Osteocyte (in vitro differentiated cells): ENCODE results near the gene NCAM1. TPM values are rescaled to one million over a fixed set of nuclear protein-coding genes. Genes with fewer than 3 reads are reported as not detected.

Source experiments
- DNase-seq: peaks from one replicate; pipeline ENCODE4 v3.0.0; 2021; ENCODE audit warnings: mixed read lengths; ENCODE audit not compliant: unreplicated experiment; ENCODE audit errors: extremely low spot score
- H3K27ac Mint-ChIP-seq: one replicate; pipeline ENCODE4 v1.8.0; 2021; ENCODE audit warnings: mild to moderate bottlenecking, mixed read lengths; ENCODE audit not compliant: unreplicated experiment
- H3K27me3 Mint-ChIP-seq: one replicate; pipeline ENCODE4 v1.8.0; 2021; ENCODE audit warnings: mixed read lengths; ENCODE audit not compliant: unreplicated experiment
- H3K36me3 Mint-ChIP-seq: one replicate; pipeline ENCODE4 v1.8.0; 2021; ENCODE audit warnings: mixed read lengths; ENCODE audit not compliant: unreplicated experiment
- H3K4me1 Mint-ChIP-seq: one replicate; pipeline ENCODE4 v1.8.0; 2021; ENCODE audit warnings: mixed read lengths; ENCODE audit not compliant: unreplicated experiment
- H3K4me3 Mint-ChIP-seq: one replicate; pipeline ENCODE4 v1.8.0; 2021; ENCODE audit warnings: mild to moderate bottlenecking, moderate library complexity, mixed read lengths; ENCODE audit not compliant: unreplicated experiment
- H3K9me3 Mint-ChIP-seq: one replicate; pipeline ENCODE4 v1.8.0; 2021; ENCODE audit warnings: mixed read lengths; ENCODE audit not compliant: unreplicated experiment
- CTCF ChIP-seq: fragments of 200-600 bp; sonication (generic); IDR thresholded peaks from 2 replicates; pipeline ENCODE4 v1.5.0; 2021; ENCODE audit warnings: antibody characterized with exemption, mild to moderate bottlenecking, moderate library complexity
- total RNA-seq: library from RNA; stranded (reverse); gene quantifications from 2 replicates; pipeline ENCODE4 v1.2.1, GENCODE V29; 2021

NCAM1 gene
- total RNA-seq, 1 donor from 2014 or later, result 2.2 TPM

GRCh38 chr11:113192121-113192925 lies 231.1 kb downstream of the NCAM1 start:
- no peak overlapping the region for H3K27ac Mint-ChIP-seq
- H3K4me1 Mint-ChIP-seq, result peaks cover 11% of the 10 kb centered on the region
- H3K27me3 Mint-ChIP-seq, result no peaks in the 10 kb centered on the region
- no peaks in the 10 kb centered on the region for H3K9me3 Mint-ChIP-seq
- H3K36me3 Mint-ChIP-seq, result no peaks in the 10 kb centered on the region
- H3K4me3 Mint-ChIP-seq, result no peak overlapping the region
- DNase-seq, result no peak
- no peak for TF ChIP-seq CTCF

GRCh38 chr11:113193016-113193415 lies 231.8 kb downstream of the NCAM1 start:
- Mint-ChIP-seq H3K27me3 (no peaks in the 10 kb centered on the region), H3K4me1 (peaks cover 11% of the 10 kb centered on the region), H3K4me3 (no peak overlapping the region), H3K27ac (no peak overlapping the region), H3K36me3 (no peaks in the 10 kb centered on the region), H3K9me3 (no peaks in the 10 kb centered on the region)
- TF ChIP-seq CTCF, result no peak
- no peak for DNase-seq

- no peaks in the 10 kb centered on the region for H3K27me3 Mint-ChIP-seq
- peaks cover 11% of the 10 kb centered on the region for H3K4me1 Mint-ChIP-seq
- no peaks in the 10 kb centered on the region for H3K9me3 Mint-ChIP-seq
- H3K36me3 Mint-ChIP-seq, result no peaks in the 10 kb centered on the region
- H3K27ac Mint-ChIP-seq, result no peak overlapping the region
- no peak overlapping the region for H3K4me3 Mint-ChIP-seq
- no peak for DNase-seq
- no peak for TF ChIP-seq CTCF
Measured at GRCh38 chr11:113193946-113194345, 232.7 kb downstream of the NCAM1 start.

- Mint-ChIP-seq H3K27me3 (no peaks in the 10 kb centered on the region), H3K9me3 (no peaks in the 10 kb centered on the region), H3K27ac (no peak overlapping the region), H3K4me1 (no peaks in the 10 kb centered on the region), H3K4me3 (no peak overlapping the region), H3K36me3 (no peaks in the 10 kb centered on the region)
- no peak for TF ChIP-seq CTCF
- DNase-seq, result no peak
Measured at GRCh38 chr11:113195728-113196127, 234.5 kb downstream of the NCAM1 start.

- Mint-ChIP-seq H3K4me3 (no peak overlapping the region), H3K9me3 (no peaks in the 10 kb centered on the region), H3K4me1 (peaks cover 6% of the 10 kb centered on the region), H3K27ac (no peak overlapping the region), H3K36me3 (no peaks in the 10 kb centered on the region), H3K27me3 (no peaks in the 10 kb centered on the region)
- DNase-seq, result no peak
- TF ChIP-seq CTCF, result no peak
Measured at GRCh38 chr11:113197446-113197845, 236.2 kb downstream of the NCAM1 start.
